ENCODE measurements around the gene SUPT20HL1.

SUPT20HL1 gene

GRCh38 chrX:24396236-24396930 is 35.9 kb downstream of the SUPT20HL1 start:
- no peak for DNase-seq (ENCODE audit: low read depth in 3 of 3)

- DNase-seq (ENCODE audit: low read depth in 3 of 3) = no peak
These were observed 36.5 kb downstream of the SUPT20HL1 start for GRCh38 chrX:24396931-24397279.

GRCh38 chrX:24398766-24399165 is 38.3 kb downstream of the SUPT20HL1 start:
- DNase-seq (ENCODE audit: low read depth in 3 of 3) = no peak

GRCh38 chrX:24399550-24399949 is 39.1 kb downstream of the SUPT20HL1 start:
- no peak for DNase-seq (ENCODE audit: low read depth in 3 of 3)

- no peak for DNase-seq (ENCODE audit: low read depth in 3 of 3)
These were observed 45.5 kb downstream of the SUPT20HL1 start for GRCh38 chrX:24405959-24406358.

Measured in stimulated activated CD4-positive, alpha-beta T cell treated with anti-CD3 and anti-CD28 coated beads, TNF-alpha, amount 100 ng/mL, for 4 hours (primary cell).